IPS-NIHi7 (cell line): Measurements from ENCODE around the gene TESMIN.

Experiments used
- DNase-seq: peaks from one replicate; pipeline ENCODE4 v3.0.0; 2012; ENCODE audit warnings: mixed read lengths; ENCODE audit errors: extremely low spot score

The TESMIN gene

GRCh38 chr11:68660066-68660810, 91.1 kb downstream of the TESMIN start:
- DNase-seq, result no peak

- DNase-seq, result no peak
Measured at GRCh38 chr11:68659158-68659921, 92.0 kb downstream of the TESMIN start.

GRCh38 chr11:68658661-68659060, 92.7 kb downstream of the TESMIN start:
- no peak for DNase-seq

- no peak for DNase-seq
Measured at GRCh38 chr11:68658097-68658496, 93.2 kb downstream of the TESMIN start.
